Mucosa of rectum (tissue), 2 donors: ENCODE measurements around the gene MAP4K2.

Source experiments
- H3K27ac ChIP-seq, 2 donors: one replicate each; pipeline ENCODE4 v1.7.0; 2013; ENCODE audit warnings: inconsistent platforms in 2 of 2, low read depth in 2 of 2, low read length in 2 of 2
- H3K27me3 ChIP-seq, 2 donors: one replicate each; pipeline ENCODE4 v1.7.0; 2013; ENCODE audit warnings: low read length in 2 of 2; ENCODE audit not compliant: control insufficient read depth in 2 of 2, insufficient read depth in 2 of 2
- H3K36me3 ChIP-seq, 2 donors: one replicate each; pipeline ENCODE4 v1.7.0; 2013; ENCODE audit warnings: low read length in 2 of 2; ENCODE audit not compliant: control insufficient read depth in 2 of 2, insufficient read depth in 2 of 2
- H3K4me1 ChIP-seq, 2 donors: one replicate each; pipeline ENCODE4 v1.7.0; 2013; ENCODE audit warnings: low read length in 2 of 2, mild to moderate bottlenecking in 1 of 2; ENCODE audit not compliant: control insufficient read depth in 2 of 2, insufficient read depth in 2 of 2
- H3K4me3 ChIP-seq, 2 donors: one replicate each; pipeline ENCODE4 v1.7.0; 2013; ENCODE audit warnings: low read length in 2 of 2
- H3K9ac ChIP-seq, 2 donors: one replicate each; pipeline ENCODE4 v1.7.0; 2013; ENCODE audit warnings: low read length in 2 of 2, low read depth in 1 of 2, mild to moderate bottlenecking in 1 of 2
- H3K9me3 ChIP-seq, 2 donors: one replicate each; pipeline ENCODE4 v1.7.0; 2013; ENCODE audit warnings: low read length in 2 of 2; ENCODE audit not compliant: control insufficient read depth in 2 of 2
- donor health status: healthy.
- donor health status: Normal muscosa, but diverticular disease.

MAP4K2 gene

DNA sequence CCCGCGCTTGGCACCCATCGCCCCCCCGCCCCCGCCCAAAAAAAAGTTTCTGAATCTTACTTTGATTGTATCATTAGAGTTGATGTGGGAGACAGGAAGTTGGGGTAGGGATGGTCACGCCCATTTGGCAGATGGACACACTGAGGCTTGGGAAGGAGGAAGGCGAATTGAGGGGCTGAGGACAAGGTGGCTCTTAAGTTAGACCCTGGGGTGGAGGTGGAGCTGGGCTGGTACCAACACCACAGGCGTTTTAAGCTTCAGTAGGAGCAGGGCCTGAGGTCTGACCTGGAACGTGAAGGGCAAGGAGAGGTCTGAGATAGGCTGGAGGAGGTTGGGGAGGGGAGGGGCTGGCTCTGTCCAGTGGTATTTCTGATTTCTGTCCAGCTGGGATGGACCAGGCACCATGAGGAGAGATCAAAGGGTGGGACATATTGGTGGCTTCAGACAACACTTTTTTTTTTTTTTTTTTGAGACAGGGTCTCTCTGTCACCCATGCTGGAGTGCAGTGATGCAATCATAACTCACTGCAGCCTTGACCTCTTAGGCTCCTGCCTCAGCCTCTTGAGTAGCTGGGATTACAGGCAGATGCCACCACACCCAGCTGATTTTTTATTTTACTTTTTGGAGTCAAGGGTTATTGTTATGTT is 42.2 kb upstream of the MAP4K2 start:
- H3K9me3 ChIP-seq: no peaks in the 10 kb centered on the region
- H3K9ac ChIP-seq: peak overlapping the region; percentile 52 to 84
- peak overlapping the region; percentile 86 to 89 for H3K27ac ChIP-seq
- peaks cover 0 to 3% of the 10 kb centered on the region in 2 donors for H3K36me3 ChIP-seq
- H3K27me3 ChIP-seq: no peaks in the 10 kb centered on the region
- H3K4me1 ChIP-seq: peaks cover 40 to 50% of the 10 kb centered on the region in 2 donors
- peak overlapping the region; percentile 61 to 66 for H3K4me3 ChIP-seq

- H3K9me3 ChIP-seq: no peaks in the 10 kb centered on the region
- H3K36me3 ChIP-seq: peaks cover 3 to 7% of the 10 kb centered on the region in 2 donors
- H3K27ac ChIP-seq: peak within 1 kb of the TSS; percentile 86 to 89
- peaks cover 36 to 45% of the 10 kb centered on the region in 2 donors for H3K4me1 ChIP-seq
- peak within 1 kb of the TSS; percentile 79 to 84 for H3K9ac ChIP-seq
- peak within 1 kb of the TSS; percentile 76 to 88 for H3K4me3 ChIP-seq
- H3K27me3 ChIP-seq: no peaks in the 10 kb centered on the region
Observed at GRCh38 chr11:64844330-64845128, 41.5 kb upstream of the MAP4K2 start, which contains the start of gene CDC42BPG. CDC42BPG (minus strand) TSS chr11:64844653; CDS start chr11:64844569, 84 bp downstream.

DNA sequence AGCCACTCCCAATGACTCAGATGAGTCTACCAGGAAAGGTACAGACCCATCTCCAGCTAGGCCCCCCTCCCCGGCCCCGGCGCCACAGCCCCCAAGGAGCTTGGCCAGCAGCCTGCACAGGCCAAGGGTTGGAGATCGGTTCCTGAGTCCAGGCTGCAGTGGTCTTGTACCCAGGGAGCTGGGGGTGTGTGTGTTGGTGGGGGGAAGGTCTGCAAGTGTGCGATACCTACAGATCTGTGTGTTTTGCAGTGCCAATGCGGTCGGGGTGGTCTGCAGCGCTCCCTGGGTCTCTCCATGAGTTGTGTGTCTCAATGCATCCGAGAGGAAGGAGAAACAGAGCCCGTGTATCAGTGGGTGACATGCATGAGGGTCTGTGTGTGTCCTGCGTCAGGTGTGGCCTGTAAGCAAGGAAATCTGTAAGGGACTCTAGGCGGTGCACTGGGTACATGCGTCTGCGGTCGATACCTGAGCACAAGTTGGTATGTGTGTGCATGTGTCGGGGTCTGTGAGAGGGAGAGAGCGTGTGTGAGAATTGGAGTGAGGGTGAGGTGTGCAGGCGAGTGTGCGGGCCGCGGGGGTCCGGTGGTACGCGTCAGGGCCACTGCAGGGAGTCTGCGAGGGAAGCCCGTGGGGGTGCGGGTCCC is 40.8 kb upstream of the MAP4K2 start:
- Histone ChIP-seq H3K4me3 (peak overlapping the region; percentile 76 to 88), H3K36me3 (peaks cover 10 to 15% of the 10 kb centered on the region in 2 donors), H3K27me3 (no peaks in the 10 kb centered on the region), H3K9ac (peak overlapping the region; percentile 79 to 81), H3K4me1 (peaks cover 29 to 39% of the 10 kb centered on the region in 2 donors), H3K27ac (peak overlapping the region; percentile 86 to 87), H3K9me3 (no peaks in the 10 kb centered on the region)

DNA sequence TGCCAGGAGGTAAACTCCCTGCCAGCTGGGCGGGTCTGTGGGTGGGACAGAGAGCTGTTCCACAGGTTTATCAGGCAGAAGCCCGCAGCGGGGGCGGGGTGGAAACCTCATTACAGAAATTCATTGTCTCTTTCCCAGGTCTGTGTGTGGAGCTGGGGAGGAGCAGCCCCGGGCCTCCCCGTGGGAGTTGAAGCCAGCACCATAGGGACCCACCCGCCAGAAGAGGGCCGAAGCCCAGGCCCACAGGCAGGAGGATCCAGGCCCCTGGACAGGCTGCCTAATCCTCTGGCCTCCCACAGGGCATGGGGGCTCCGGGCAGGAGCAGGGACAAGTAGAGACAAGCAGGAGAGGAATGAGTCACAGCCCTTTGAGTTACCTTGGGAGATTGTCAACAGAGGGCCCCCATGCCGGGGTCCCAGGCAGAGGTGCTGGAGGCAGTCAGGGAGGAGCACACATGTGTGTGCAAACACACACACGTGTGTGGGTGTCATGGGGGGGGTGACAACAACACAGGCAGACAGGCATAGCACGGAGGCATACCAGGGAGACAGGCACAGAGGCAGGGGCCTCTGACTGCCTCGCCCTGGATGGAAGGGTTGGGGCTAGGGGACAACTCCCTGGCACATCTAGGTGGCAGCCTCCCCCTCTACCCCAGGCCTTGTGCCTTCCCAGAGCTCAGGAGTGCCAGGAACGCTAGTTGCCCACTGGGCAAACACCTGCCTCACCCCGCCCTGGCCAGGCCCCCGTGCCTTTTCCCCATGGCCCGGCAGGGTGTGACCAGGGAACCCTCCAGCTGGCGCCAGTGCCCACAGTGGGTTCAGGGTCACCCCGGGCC is 40.1 kb upstream of the MAP4K2 start:
- no peaks in the 10 kb centered on the region for H3K27me3 ChIP-seq
- peak overlapping the region; percentile 60 to 81 for H3K9ac ChIP-seq
- peaks cover 22 to 31% of the 10 kb centered on the region in 2 donors for H3K4me1 ChIP-seq
- H3K9me3 ChIP-seq: no peaks in the 10 kb centered on the region
- H3K27ac ChIP-seq: peak overlapping the region; percentile 56 to 87
- H3K4me3 ChIP-seq: peak overlapping the region; percentile 76 to 88
- peaks cover 15 to 20% of the 10 kb centered on the region in 2 donors for H3K36me3 ChIP-seq

DNA sequence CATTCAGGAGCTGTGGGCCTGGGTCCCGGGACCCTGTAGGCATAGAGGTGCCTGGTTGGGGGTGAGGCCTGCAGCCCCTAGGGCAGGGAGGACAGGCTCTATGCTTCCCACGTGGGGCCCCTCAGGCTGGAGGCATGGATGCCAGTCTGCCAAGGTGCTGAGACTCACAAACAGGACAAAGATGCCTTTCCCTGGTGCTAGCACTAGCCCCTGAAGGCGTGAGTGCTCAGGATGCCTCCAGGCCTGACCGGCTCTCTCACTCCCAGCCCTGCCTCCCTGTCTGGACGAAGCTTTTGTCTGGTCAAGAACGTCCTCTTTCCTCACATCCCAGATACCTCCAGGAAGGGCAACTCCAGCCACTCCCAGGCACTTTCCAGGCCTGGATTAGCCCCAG is 39.3 kb upstream of the MAP4K2 start:
- H3K9ac ChIP-seq: peak overlapping the region in 1 of 2 donors; percentile 81
- H3K27me3 ChIP-seq: no peaks in the 10 kb centered on the region
- peaks cover 17 to 25% of the 10 kb centered on the region in 2 donors for H3K4me1 ChIP-seq
- peak overlapping the region; percentile 6 to 56 for H3K27ac ChIP-seq
- no peak overlapping the region for H3K4me3 ChIP-seq
- peaks cover 19 to 23% of the 10 kb centered on the region in 2 donors for H3K36me3 ChIP-seq
- no peaks in the 10 kb centered on the region for H3K9me3 ChIP-seq

GRCh38 chr11:64841592-64842365 is 38.8 kb upstream of the MAP4K2 start:
- peaks cover 19 to 25% of the 10 kb centered on the region in 2 donors for H3K36me3 ChIP-seq
- H3K27me3 ChIP-seq: no peaks in the 10 kb centered on the region
- H3K9ac ChIP-seq: no peak overlapping the region
- H3K4me3 ChIP-seq: no peak overlapping the region
- no peak overlapping the region for H3K27ac ChIP-seq
- no peaks in the 10 kb centered on the region for H3K9me3 ChIP-seq
- H3K4me1 ChIP-seq: peaks cover 11 to 19% of the 10 kb centered on the region in 2 donors

DNA sequence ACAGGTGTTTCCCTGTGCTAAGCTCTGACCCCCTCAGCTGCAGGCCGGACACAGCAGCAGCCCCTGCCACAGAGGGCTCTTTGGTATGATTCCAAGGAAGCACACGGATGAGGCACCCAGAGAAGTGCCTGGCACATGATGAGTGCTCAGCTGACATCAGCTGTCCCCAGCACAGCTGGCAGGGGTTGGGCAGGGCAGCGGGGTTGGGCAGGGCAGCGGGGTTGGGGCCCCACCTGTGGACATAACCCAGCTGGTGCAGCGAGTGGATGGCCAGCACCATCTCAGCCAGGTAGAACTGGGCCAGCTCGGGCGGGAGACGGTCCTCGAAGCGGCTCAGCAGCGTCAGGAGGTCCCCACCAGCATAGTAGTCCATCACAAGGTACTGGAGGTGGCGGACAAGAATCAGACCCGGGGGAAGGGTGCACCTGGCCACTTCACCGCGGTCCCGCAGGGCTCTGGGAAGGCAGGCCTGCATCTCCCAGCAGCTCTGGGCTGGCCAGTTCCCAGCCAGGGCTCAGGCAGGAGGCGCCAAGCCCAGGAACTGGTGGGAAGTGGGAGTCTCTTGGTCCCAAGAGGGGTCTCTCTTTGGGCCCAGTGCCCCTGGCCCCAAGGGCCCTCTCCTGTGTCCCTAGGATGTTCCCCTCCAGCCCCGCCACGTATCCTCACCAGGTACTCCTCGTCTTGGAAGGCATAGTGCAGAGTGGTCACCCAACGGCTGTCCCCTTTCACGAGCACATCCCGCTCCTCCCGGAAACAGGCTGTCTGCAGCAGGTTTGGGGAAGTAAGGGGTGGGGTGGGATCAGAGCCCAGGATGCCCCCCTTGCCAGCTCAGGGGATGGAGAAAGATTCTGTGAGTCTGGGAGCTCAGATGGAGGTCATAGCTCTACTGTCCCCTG is 37.1 kb upstream of the MAP4K2 start:
- H3K4me1 ChIP-seq: peaks cover 9 to 18% of the 10 kb centered on the region in 2 donors
- no peak overlapping the region for H3K4me3 ChIP-seq
- no peak overlapping the region for H3K9ac ChIP-seq
- no peaks in the 10 kb centered on the region for H3K9me3 ChIP-seq
- H3K36me3 ChIP-seq: peaks cover 23 to 31% of the 10 kb centered on the region in 2 donors
- no peaks in the 10 kb centered on the region for H3K27me3 ChIP-seq
- H3K27ac ChIP-seq: no peak overlapping the region

GRCh38 chr11:64839335-64839734 is 36.3 kb upstream of the MAP4K2 start:
- peaks cover 28 to 31% of the 10 kb centered on the region in 2 donors for H3K36me3 ChIP-seq
- H3K27me3 ChIP-seq: no peaks in the 10 kb centered on the region
- H3K4me1 ChIP-seq: peaks cover 8 to 16% of the 10 kb centered on the region in 2 donors
- no peak overlapping the region for H3K4me3 ChIP-seq
- H3K9me3 ChIP-seq: no peaks in the 10 kb centered on the region
- no peak overlapping the region for H3K9ac ChIP-seq
- no peak overlapping the region for H3K27ac ChIP-seq
